Panc1 (cell line): ENCODE measurements around the gene RALGAPB. TPM values are rescaled to one million over a fixed set of nuclear protein-coding genes. Genes with fewer than 3 reads are reported as not detected.

ENCODE experiments used
- ATAC-seq: fragments of 200-7000 bp; cut with Tn5 transposase; 2 replicates; pipeline ENCODE4 v1.9.1; 2020; ENCODE audit warnings: mild to moderate bottlenecking, moderate library complexity
- BruUV-seq: library from RNA; stranded (reverse); fragments of 400-500 nt; replicated peaks from 2 replicates; lab custom pipeline; 2021; lab: Mats Ljungman, UMichigan
- CTCF ChIA-PET: fragments of 300-600 bp; sonication (Branson Sonifier 250); formaldehyde crosslinking; loops from one replicate; lab custom pipeline; 2022; ENCODE audit warnings: antibody characterized with exemption; lab: Charles Lee
- POLR2A ChIA-PET: fragments of 300-600 bp; sonication (Branson Sonifier 250); formaldehyde crosslinking; loops from one replicate; lab custom pipeline; 2022; ENCODE audit warnings: antibody characterized with exemption; lab: Charles Lee
- DNase-seq: peaks from one replicate; pipeline ENCODE4 v3.0.0-alpha.2; 2010; ENCODE audit warnings: low read depth, low spot score
- H3K27ac ChIP-seq: 2 replicates; pipeline ENCODE4 v1.5.1; 2011; ENCODE audit warnings: mild to moderate bottlenecking, low read length, inconsistent platforms
- H3K27me3 ChIP-seq: fragments of 200-500 bp; sonication (Bioruptor generic); 2 replicates; pipeline ENCODE4 v1.6.0; 2014; ENCODE audit warnings: low read length, inconsistent platforms; ENCODE audit not compliant: control insufficient read depth, insufficient read depth
- H3K36me3 ChIP-seq: fragments of 200-500 bp; sonication (Bioruptor generic); 2 replicates; pipeline ENCODE4 v1.5.1; 2014; ENCODE audit warnings: inconsistent platforms, mild to moderate bottlenecking, low read length, moderate library complexity; ENCODE audit not compliant: control insufficient read depth, insufficient read depth
- H3K4me1 ChIP-seq: 2 replicates; pipeline ENCODE4 v1.5.1; 2011; ENCODE audit warnings: inconsistent platforms, mild to moderate bottlenecking, low read length, moderate library complexity; ENCODE audit not compliant: control insufficient read depth, insufficient read depth
- H3K4me3 ChIP-seq, 2 experiments: 2 replicates each; pipeline ENCODE4 v1.5.1; 2011 to 2012; ENCODE audit warnings: low read depth in 2 of 2, low read length in 2 of 2, mild to moderate bottlenecking in 2 of 2, inconsistent platforms in 1 of 2, moderate library complexity in 1 of 2
- H3K9me3 ChIP-seq: fragments of 200-500 bp; sonication (Bioruptor generic); 2 replicates; pipeline ENCODE4 v1.5.1; 2014; ENCODE audit warnings: low read depth, mild to moderate bottlenecking, inconsistent platforms, low read length, moderate library complexity; ENCODE audit not compliant: control insufficient read depth, insufficient read depth
- CTCF ChIP-seq: fragments of 450-650 bp; IDR thresholded peaks from 2 replicates; pipeline ENCODE4 v1.5.1; 2017; ENCODE audit warnings: mild to moderate bottlenecking
- POLR2AphosphoS5 ChIP-seq: IDR thresholded peaks from 2 replicates; pipeline ENCODE4 v1.6.1; 2012; ENCODE audit warnings: mild to moderate bottlenecking, low read depth, low read length, moderate library complexity
- REST ChIP-seq, 2 experiments: IDR thresholded peaks; 2 replicates each; pipeline ENCODE4 v1.6.1; 2011 to 2012; ENCODE audit warnings: low read depth in 2 of 2, control low read depth in 1 of 2, low read length in 1 of 2, mild to moderate bottlenecking in 1 of 2, moderate library complexity in 1 of 2; ENCODE audit not compliant: insufficient read depth in 1 of 2
- SIN3A ChIP-seq: IDR thresholded peaks from 2 replicates; pipeline ENCODE4 v1.6.1; 2012; ENCODE audit warnings: low read depth, mild to moderate bottlenecking, low read length, moderate library complexity, borderline replicate concordance; ENCODE audit not compliant: insufficient read depth
- TCF7L2 ChIP-seq: IDR thresholded peaks from 2 replicates; pipeline ENCODE4 v1.6.1; 2011; ENCODE audit warnings: mild to moderate bottlenecking, low read depth, low read length, inconsistent platforms
- in situ Hi-C: cut with HindIII; loops from 2 replicates; pipeline ENCODE4 v1.10.0; 2016; ENCODE audit warnings: low sequenced_read_pairs, low pct_unique_long_range_greater_than_20kb
- intact Hi-C: fragments of 100-400 bp; cut with micrococcal nuclease; formaldehyde crosslinking; loops from one replicate; pipeline ENCODE4 v1.10.0; 2022; ENCODE audit not compliant: unreplicated experiment
- total RNA-seq: library from RNA; stranded (reverse); gene quantifications from one replicate; pipeline ENCODE4 v1.2.1, GENCODE V29; 2021; ENCODE audit not compliant: unreplicated experiment

RALGAPB gene
- total RNA-seq, 1 experiment from 2014 or later = 33.1 TPM

GRCh38 chr20:38466171-38466570 lies 6.5 kb upstream of the RALGAPB start:
- Histone ChIP-seq H3K36me3 (no peaks in the 10 kb centered on the region; the same call in 1 of the 2 replicates), H3K4me3 (no peak overlapping the region), H3K27me3 (no peaks in the 10 kb centered on the region), H3K4me1 (no peaks in the 10 kb centered on the region), H3K27ac (no peak overlapping the region), H3K9me3 (no peaks in the 10 kb centered on the region)
- POLR2A ChIA-PET = no interaction called here
- no peak for TF ChIP-seq POLR2AphosphoS5
- TF ChIP-seq TCF7L2 = no peak
- TF ChIP-seq CTCF = no peak
- no peak for TF ChIP-seq REST (IDR thresholded peaks at IDR 0.05; ENCODE audit: insufficient read depth in 1 of 2, low read depth in 2 of 2, low read length in 1 of 2)
- TF ChIP-seq SIN3A = no peak
- no peak for DNase-seq
- BruUV-seq = no TSS peak
- in situ Hi-C loops = no loop called here
- CTCF ChIA-PET = no interaction called here
- intact Hi-C loops = no loop called here
- ATAC-seq = no peak

- H3K27me3 ChIP-seq = no peaks in the 10 kb centered on the region
- no peaks in the 10 kb centered on the region for H3K9me3 ChIP-seq
- TF ChIP-seq POLR2AphosphoS5 (no peak), CTCF (no peak), REST (IDR thresholded peaks at IDR 0.05; ENCODE audit: insufficient read depth in 1 of 2, low read depth in 2 of 2, low read length in 1 of 2) (no peak), SIN3A (no peak), TCF7L2 (no peak)
- no peak overlapping the region for H3K4me3 ChIP-seq
- no peak for ATAC-seq
- DNase-seq = no peak
- POLR2A ChIA-PET = no interaction called here
- no peaks in the 10 kb centered on the region; the same call in 1 of the 2 replicates for H3K36me3 ChIP-seq
- H3K4me1 ChIP-seq = peaks cover 7% of the 10 kb centered on the region
- BruUV-seq = no TSS peak
- CTCF ChIA-PET = no interaction called here
- in situ Hi-C loops (no loop called here), intact Hi-C loops (no loop called here)
- no peak overlapping the region for H3K27ac ChIP-seq
These were observed 5.7 kb upstream of the RALGAPB start for GRCh38 chr20:38466983-38467382.
